CD4-positive, alpha-beta T cell treated with Interleukin-6 at 100 ng/mL for 8 hours (primary cell): ENCODE measurements around the gene ADARB2.
"Not testable (repeated sequence)": the region's sequence is repeated elsewhere in the genome, so short reads cannot be mapped to it uniquely, and the experiment has no call there.

Experiments used
- DNase-seq: peaks from one replicate; pipeline ENCODE4 v3.0.0-alpha.2; 2020; ENCODE audit warnings: mixed read lengths, low spot score

The ADARB2 gene

DNA sequence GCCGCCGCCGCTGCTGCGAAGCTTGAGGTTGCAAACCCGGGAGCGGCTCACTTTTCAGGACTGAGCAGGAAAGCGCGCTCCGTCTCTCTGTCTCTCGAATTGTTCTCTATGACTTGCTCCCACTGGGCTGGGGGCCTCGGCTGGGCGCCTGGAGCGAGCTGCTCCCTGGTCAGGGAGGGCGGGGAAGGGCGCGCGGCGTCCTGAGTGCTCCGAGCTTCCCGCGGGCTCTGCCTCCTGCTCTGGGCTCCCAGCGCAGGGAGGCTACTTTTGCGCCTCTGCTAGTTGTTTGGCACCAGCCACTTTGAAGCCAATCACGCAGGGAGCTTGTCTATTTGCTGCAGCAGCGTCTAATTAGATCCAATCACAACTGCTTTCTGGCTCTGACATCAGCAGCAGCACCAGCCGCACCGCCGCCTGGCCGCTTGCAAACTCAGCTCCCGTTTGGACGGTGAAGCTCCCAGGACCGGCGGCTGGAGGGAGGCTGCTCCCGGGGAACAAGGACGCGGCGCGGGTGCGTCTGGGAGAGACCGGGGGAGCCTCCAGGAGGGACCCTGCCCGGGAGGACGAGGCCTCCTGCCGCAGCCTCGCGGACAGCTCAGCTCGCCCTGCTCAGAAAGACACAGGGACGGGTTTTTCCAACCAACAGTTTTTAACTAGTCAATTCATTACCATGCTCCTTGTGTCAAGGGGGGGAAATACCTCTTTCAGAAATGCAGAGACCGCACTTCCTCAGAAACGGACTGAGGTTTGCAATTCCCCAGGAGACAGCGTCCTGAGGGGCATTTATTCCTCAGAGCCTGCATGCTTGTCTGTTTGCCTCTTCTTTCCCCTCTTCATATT is at the start of gene ADARB2:
ADARB2 (minus strand) TSS at position 304 of the 840 bp plus-strand sequence.
- no peak for DNase-seq

DNA sequence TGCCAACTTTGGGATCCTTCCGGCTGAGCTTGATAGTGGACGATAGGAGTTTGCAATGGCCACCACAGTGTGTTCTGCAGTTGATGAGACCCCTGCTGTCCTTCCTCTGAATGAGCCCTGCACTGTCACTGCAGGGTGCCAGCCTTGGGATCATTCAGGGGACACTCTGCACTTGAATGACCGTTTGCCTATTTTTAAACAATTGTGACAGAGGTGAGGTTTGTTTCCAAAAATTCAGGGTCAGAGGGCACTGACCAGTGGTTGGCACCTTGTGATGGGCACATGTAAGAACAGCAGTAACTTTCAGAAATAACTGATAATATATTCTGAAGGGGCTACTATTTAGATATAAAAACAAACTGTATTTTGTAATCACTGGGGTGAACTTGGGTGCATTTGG is 48.5 kb upstream of the ADARB2 start:
- DNase-seq = no peak

DNA sequence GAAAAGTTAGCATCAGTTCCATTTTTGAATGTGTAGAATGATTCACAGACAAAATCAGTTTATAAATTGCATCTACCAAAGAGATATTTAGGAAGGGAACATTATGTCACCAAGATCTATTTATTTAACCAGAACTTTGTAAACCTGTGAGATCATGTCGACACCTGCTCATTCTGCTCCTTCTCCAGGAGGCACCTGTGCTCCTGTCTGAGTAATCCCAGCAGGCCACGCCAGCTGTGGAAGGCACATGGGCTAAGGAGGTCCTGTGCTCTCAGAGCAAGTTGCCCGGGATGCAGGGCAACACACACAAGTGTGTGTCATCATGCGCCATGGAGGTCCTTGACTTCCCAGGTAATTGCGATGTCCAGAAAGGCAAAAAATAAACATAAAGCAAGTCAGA is 45.5 kb upstream of the ADARB2 start:
- DNase-seq = no peak

DNA sequence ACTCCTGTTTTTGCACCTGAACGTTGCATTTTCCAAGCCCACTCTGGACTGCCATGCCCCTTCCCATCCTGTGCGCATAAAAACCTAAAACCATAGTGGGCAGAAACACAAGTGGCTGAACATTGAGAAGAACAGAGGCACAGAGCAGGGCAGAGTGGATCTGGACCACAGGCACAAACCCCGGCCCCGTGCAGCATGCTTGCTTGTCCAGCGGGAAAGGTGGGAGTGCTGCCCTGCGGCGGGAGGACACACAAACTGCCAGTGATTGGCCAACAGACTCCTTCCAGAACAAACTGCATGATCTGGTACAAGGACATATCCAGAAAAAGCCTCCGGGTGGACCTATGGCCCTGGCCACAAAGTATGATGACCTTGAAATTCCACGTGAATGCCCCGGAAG is 42.5 kb upstream of the ADARB2 start:
- no peak for DNase-seq

DNA sequence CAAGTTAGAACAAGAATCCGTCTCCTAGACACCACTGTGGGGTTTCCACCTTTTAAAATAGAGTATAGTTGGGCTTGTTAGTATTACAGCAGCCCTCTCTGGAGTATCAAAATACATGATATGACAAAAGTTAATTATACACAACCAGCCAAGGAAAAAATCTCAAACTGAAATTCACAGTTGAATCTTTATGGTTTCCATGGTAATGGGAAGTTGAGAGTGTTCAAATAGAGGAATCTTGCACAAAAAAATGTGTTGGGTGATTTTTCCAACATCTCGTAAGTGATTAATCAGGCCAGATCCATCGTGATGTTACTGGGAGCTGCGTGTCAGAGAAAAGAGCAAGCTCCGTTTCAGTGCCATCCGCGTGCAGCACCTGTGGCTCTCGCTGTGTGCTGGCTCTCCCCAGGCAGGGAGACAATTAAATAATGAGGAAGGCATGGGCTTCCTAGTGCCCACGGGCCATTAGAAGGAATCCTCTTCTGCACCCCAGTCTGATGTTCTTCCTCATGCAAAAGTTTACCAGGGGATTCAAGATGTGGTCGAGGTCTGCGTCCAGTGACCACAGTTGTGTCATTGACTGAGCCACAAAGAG is 41.1 kb upstream of the ADARB2 start:
- DNase-seq = no peak

DNA sequence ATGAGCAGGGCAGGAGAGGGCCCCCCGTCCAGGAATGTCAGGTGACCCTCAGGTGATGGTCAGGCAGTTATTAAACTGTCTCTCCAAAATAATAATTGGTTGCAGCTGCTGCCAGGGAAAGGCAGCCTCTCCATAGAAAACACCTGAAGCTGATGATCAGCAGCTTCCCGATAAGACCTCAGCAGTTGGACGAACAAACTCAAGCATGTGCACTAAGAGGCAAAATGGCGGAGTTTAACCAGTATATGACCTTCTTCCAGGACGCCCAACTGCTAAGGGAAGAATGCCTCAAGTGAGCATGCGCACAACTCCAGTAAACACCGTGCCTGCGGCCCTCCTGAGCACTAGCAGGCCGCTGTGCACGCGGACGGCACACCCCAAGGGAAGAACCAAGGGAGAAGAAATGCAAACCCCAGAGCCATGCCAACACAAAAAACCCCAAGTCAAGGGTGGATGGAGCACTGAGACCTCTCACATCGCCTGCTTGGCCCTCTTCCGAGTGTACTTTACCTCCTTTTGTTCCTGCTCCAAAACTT is 38.9 kb upstream of the ADARB2 start:
- DNase-seq = no peak

DNA sequence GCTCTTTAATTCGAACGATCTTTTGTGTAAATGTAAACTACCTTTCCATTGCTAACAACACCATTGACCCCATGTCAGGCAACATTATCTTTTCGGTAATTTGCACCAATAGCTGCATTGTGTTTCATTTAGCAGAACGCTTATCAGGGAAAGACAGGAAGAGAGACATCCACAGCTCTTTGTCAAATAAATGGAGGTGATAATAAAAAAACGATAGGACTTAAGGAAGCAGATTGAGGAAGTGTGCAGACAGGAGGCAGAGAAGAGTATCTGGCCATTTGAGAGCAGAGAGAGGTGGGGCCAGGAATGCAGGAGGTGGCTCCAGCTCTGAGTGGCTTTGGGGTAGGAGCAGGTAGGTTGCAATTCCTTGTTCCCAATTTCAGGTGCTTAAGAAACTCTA is 37.5 kb upstream of the ADARB2 start:
- no peak for DNase-seq

DNA sequence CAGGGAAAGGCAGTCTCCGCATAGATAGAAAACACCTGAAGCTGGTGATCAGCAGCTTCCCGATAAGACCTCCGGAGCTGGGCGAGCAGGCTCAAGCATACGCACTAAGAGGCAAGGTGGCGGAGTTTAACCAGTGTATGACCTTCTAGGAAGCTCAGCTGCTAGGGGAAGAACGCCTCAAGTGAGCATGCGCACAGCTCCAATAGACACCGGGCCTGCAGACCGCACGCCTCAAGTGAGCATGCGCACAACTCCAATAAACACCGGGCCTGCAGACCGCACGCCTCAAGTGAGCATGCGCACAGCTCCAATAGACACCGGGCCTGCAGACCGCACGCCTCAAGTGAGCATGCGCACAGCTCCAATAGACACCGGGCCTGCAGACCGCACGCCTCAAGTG is 35.9 kb upstream of the ADARB2 start:
- not testable (repeated sequence) for DNase-seq

DNA sequence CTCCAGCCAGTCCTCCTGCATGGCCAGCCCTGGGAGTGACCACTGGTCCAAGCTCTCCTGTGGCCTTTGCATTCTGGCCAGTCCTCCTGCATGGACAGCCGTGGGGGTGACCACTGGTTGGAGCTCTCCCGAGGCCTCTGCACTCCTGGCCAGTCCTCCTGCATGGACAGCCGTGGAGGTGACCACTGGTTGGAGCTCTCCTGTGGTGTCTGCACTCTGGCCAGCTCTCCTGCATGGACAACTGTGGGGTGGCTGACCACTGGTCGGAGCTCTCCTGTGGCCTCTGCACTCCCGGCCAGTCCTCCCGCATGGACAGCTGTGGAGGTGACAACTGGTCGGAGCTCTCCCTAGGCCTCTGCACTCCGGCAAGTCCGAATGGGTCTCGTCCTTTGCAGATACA is 28.7 kb upstream of the ADARB2 start:
- no peak for DNase-seq

DNA sequence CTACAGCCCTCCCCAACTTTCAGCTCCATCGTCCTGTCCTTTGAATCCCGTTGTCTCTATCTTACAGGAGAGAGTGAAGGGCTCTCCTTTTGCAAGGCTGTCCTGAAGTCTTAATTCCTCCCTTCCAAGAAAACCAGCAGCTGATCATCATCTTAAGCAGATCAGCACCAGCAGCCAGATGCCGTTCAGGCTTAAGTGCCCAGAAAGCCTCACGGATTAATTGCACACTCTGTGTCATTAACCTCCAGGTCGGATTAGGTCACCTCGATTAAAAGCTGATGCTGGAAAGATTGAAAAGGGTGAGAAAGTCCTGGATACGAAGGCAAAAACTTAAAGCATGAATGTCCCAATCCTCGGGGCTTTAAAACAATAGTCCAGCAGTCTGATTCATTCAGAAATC is 24.8 kb upstream of the ADARB2 start:
- DNase-seq = no peak

DNA sequence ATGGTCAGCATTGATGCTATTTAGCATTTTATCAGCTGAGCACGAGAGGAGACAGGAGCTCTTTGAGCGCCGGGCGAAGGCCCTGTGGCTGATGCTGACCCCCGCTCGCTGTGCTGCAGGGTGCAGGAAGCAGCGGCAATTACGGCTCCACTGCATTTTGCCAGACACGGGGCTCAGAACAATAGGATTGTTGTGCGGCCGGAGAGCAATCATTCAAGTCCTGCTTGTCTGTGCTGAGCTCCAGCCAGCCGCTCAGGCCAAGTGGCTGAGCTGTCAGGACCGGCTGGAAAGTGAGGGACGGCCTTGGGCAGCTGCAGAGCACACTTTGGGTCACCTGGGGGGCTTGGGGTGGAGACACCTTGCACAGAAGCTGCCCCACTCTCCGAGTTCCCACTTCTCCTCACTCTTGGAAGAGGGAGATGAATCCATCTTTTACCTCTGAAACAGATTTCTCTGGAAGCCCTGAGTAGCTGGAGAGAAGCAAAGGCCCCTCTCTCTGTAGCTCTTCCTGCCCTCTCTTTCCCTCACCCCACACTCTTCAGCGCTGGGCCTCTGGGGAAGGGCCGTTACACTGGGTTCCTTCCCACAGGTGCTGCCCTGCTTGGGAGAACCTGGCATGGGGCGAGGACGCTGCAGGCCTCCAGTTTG is 17.3 kb upstream of the ADARB2 start:
- DNase-seq = no peak

DNA sequence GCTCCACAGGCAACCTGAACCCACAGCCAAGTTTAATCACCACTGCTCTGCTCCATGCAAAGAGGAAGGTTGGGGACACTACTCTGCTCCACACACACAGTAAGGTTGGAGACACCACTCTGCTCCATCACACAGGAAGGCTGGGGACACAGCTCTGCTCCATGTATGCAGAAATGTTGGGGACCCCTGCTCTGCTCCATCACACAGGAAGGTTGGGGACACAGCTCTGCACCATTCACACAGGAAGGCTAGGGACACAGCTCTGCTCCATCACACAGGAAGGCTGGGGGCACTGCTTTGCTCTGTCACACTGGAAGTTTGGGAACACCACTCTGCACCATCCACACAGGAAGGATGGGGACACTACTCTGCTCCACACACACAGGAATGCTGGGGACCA is 14.8 kb upstream of the ADARB2 start:
- DNase-seq = no peak

DNA sequence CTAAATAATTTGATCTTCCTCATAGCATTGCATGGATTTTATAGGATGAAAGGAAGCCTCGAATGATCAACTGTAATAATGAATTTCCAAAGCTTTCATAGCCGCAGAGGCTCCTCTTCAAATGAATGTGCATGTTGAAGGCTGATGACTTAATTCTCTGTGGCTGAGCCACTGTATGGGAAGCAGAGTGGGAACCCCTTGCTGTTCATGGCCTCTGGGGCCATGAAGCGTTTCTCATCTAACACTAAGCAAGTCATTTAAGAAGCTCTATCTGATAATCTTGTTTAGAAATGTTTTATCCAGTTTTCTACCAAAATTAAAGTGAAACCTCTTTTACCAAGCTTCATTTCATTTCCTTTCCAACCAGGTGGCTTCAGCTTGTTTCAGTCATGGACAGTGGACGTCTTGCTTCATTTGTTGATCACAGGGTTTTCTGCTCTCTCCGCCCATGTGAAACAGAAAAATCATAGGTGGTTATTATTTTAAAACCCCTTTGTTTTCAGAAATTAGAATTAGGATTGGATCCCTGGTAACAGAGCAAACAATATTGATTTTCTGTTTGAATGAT is 10.3 kb upstream of the ADARB2 start:
- no peak for DNase-seq

DNA sequence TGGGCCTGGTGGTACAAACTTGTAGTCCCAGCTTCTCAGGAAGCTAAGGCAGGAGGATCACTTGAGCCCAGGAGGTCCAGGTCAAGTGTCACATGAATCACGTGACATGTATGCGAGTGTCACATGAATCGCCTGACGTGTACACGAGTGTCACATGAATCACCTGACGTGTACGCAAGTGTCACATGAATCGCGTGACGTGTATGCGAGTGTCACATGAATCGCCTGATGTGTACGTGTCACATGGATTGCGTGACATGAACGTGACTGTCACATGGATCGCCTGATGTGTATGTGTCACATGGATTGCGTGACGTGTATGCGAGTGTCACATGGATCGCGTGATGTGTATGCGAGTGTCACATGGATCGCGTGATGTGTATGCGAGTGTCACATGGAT is 9.5 kb upstream of the ADARB2 start:
- no peak for DNase-seq

DNA sequence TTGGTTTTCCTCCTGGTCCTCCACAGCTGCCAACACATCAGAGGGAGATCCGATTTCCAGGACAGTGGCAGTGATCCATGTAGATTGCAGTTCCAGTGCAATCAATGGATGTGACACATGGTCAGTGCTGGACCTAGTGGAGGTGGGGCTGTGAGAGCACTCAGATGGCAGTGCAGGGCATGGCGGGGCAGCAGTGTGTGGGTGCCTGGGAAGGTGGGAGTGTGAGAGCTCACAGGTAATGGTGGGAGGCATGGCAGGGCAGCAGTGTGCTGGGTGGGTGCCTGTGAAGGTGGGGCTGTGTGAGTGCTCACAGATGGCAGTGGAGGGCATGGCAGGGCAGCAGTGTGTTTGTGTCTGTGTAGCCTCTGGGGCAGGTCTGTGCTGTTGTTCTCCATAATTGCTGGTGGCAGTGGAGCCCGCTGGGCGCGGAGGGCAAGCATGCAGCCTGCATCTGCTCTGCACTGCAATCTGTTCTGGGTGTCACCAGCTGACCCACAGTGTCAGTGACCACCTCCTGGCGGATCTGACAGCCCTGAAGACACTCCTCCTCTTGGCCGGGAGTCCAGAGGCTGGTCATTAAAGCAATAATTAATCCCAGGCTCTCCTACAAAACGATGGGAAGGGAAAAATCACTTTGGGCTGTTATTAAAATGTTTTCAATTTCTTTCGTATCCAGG is 8.6 kb upstream of the ADARB2 start:
- DNase-seq = no peak

DNA sequence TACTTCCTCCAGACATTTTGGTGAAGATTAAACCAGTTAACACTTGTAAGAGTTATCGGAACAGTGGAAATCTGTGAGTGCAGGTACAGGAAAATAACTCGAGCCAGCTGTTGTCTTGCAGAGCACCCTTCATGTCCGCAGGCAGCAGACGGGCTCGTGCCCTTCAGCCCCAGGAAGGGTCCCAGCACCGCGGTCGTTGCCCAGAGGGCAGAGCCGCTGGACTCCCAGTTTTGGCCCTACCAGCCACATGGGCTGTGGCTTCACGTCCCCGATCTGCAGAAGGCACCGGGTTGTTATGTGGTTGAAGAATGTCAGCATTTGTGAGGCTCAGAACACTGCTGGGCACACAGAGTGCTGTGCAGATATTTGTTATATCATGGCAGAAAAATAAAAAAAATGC is 7.2 kb upstream of the ADARB2 start:
- no peak for DNase-seq

DNA sequence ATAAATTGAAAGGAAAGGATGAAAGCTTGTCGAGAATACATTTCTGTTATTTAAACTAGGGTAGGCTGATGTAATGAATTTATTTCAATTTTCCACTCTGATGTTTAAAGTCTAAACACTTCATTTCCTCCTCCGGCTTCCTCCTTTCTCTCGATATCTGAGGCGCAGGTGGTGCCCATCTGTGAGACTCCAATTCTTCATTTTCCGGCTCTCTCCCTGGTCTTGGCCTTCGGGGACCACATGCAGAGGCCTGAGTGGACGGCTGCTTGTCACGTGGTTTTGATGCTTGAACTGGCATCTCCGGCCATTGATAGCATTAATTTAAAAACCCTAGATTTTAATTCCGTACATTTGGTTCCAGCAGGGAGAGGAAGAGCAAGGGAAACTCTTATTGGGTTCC is 5.8 kb upstream of the ADARB2 start:
- DNase-seq = no peak

DNA sequence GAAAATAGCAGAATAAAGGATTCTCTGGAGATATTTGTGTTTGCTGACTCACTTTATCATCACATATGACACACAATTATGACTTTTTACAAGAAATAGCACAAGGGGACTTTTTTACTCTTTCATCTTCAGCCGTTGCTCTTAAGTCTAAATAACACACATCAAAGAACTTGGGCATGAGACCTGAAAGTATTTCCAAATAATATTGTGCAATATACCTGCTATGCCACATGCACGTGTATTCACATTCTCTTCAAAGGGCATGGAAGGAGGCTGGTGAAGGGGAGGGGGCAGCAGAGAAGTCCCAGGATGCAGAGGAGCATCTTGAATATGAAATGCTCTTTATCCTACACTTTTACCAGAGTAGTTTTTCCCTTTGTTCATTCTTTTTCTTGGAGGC is 4.1 kb upstream of the ADARB2 start:
- DNase-seq = no peak

DNA sequence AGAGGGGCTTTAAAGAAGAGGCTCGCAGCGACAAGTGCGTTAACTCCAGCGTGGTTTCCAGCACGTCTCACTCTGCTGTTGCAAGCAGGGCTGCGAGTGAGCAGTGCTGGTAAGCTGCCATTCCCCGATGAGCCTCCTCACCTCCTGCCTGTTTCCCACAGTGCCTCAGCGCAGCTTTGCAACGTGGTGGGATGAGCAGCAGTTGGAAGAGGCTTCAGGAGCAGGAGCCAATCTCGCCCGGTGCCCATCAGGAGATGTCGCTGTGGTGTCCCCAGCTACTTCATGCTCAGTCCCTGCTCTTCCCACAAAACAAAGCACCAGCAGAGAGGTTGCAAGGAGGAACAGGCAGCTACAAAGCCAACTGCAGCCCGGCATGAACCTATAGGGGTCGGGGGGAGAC is 2.4 kb upstream of the ADARB2 start:
- DNase-seq = no peak

DNA sequence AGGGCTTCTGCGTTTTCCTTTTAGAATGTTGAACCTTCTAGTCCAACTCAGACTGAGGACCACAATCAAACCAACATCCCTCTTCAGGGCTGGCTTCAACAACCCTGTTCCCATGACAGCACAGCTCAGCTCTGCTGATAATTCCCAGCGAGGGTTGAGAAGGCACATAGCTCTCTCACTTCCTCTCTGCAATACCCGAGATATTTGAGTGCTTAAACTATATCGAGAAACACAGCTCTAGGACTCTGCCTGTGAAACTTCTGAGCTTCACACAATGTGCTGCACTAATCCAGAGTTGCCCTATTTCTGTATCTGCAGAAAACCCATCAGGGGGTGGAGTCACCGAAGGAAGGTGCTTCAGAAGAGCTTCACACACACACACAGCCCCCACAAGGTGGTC is 1.6 kb upstream of the ADARB2 start:
- no peak for DNase-seq

DNA sequence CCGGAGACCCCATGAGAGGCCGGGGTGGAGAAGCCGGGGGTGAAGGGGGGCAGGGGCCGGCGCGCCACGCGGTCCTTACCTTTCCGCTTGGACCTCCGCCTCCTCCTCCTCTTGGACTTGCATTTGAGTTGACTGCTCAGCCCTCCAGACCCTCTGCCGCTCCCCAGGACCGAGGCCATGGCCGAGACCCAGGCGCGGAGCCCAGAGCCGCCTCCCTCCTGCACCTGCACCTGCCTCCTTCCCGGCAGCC is 428 bp downstream of the ADARB2 start:
- no peak for DNase-seq

DNA sequence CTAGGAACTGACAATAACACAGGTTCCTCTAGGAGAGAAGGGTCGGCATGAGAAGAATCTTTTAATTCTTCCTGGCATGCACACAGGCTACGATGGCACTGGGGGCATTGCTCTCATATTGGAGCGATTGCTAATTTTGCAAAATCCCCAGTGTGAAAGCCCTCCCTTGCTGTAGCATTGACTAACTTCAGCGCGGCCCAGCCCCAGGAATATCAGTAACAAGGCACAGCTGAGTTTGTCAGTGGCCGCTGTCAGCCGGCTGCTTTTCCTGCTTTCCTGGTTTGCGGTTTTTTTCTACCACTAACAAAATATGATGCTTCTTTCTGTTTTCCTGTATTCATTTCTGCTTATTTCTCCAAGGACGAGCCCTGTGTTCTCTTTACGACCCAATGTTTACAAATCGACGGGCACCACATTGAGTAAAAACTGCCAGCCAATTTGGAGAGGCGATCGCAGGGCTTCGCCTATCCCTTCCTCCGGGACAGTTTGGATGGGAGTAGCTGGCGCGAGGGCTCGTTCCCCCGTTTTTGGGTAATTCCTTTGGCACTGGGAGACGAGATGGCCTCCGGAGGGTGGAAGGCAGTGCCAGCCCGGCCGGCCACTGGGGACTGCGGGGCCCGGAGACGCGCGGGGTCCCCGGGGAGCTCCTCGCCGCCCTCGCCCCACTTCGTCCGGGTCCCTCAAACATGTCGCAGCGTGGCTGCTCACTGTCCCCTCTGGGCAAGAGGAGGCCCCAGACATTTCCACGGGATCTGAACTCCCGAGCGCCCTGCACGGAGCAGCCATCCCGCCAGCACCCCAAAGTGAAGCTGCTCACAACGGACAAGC is 967 bp downstream of the ADARB2 start:
- DNase-seq = no peak
